Tibial nerve (tissue), 4 donors: ENCODE results near the gene URAD. TPM values are rescaled to one million over a fixed set of nuclear protein-coding genes. Genes with fewer than 3 reads are reported as not detected.

Experiments used
- DNase-seq, 2 donors: peaks; one replicate each; pipeline ENCODE4 v3.0.0-alpha.2; 2019; ENCODE audit warnings: low spot score in 2 of 2
- H3K27ac ChIP-seq, 4 donors: fragments of 200-600 bp; sonication (generic) in 3 of 4; one replicate each; pipeline ENCODE4 v1.5.1; 2017 to 2019; ENCODE audit warnings: mild to moderate bottlenecking in 1 of 4
- H3K27me3 ChIP-seq, 2 donors: fragments of 200-600 bp; sonication (generic) in 1 of 2; one replicate each; pipeline versions ENCODE4 v1.5.1 to v1.6.0; 2017 to 2019
- H3K36me3 ChIP-seq, 3 donors: fragments of 200-600 bp; sonication (generic); one replicate each; pipeline ENCODE4 v1.5.1; 2018 to 2019
- H3K4me1 ChIP-seq, 4 donors: fragments of 200-600 bp; sonication (generic) in 3 of 4; one replicate each; pipeline ENCODE4 v1.5.1; 2017 to 2019
- H3K4me3 ChIP-seq, 4 donors: fragments of 200-600 bp; sonication (generic) in 3 of 4; one replicate each; pipeline ENCODE4 v1.5.1; 2017 to 2019; ENCODE audit warnings: mild to moderate bottlenecking in 1 of 4, moderate library complexity in 1 of 4
- H3K9me3 ChIP-seq, 4 donors: fragments of 200-600 bp; sonication (generic) in 3 of 4; one replicate each; pipeline ENCODE4 v1.5.1; 2017 to 2019
- CTCF ChIP-seq, 5 experiments: fragments of 200-600 bp in 3 of 5; fragments of 450-650 bp in 2 of 5; sonication (generic) in 3 of 5; IDR thresholded peaks; one replicate each; pipeline ENCODE4 v1.5.1; 2016 to 2019; ENCODE audit warnings: antibody characterized with exemption in 5 of 5, mild to moderate bottlenecking in 3 of 5, moderate library complexity in 2 of 5
- EP300 ChIP-seq, 2 donors: sonication (generic); formaldehyde crosslinking; IDR thresholded peaks; one replicate each; pipeline ENCODE4 v1.6.1; 2017; ENCODE audit warnings: antibody characterized with exemption in 2 of 2, mild to moderate bottlenecking in 1 of 2
- POLR2A ChIP-seq, 2 donors: fragments of 450-650 bp; IDR thresholded peaks; one replicate each; pipeline ENCODE4 v1.6.1; 2017; ENCODE audit warnings: antibody characterized with exemption in 2 of 2, mild to moderate bottlenecking in 2 of 2, moderate library complexity in 2 of 2
- WGBS, 2 donors: methylation state at CpG; one replicate each; pipeline ENCODE4 v1.1.5; 2018; 5-methylcytosine and 5-hydroxymethylcytosine counted together
- total RNA-seq, 4 donors: library from RNA; depleted of rRNA; stranded (reverse); fragments of >200 nt; gene quantifications; one replicate each; pipeline ENCODE4 v1.1.0, GENCODE V29; 2016

URAD gene
- total RNA-seq, 4 donors from 2014 or later, result not detected

- 72 to 82% methylated on average over 5 of the region's 5 CpGs for WGBS, 2 donors
- no peak for DNase-seq
- TF ChIP-seq EP300 (IDR thresholded peaks at IDR 0.05) (no peak), POLR2A (IDR thresholded peaks at IDR 0.05) (no peak), CTCF (IDR thresholded peaks at IDR 0.05) (no peak)
- Histone ChIP-seq H3K4me1 (no peaks in the 10 kb centered on the region), H3K27me3 (no peaks in the 10 kb centered on the region), H3K27ac (no peak overlapping the region), H3K36me3 (no peaks in the 10 kb centered on the region), H3K9me3 (no peaks in the 10 kb centered on the region), H3K4me3 (no peak overlapping the region)
These were observed 43.4 kb upstream of the URAD start for GRCh38 chr13:28031896-28032288.

- no peaks in the 10 kb centered on the region for H3K27me3 ChIP-seq
- H3K4me3 ChIP-seq, result no peak overlapping the region
- no peaks in the 10 kb centered on the region for H3K9me3 ChIP-seq
- no peaks in the 10 kb centered on the region for H3K4me1 ChIP-seq
- H3K27ac ChIP-seq, result no peak overlapping the region
- WGBS, 2 donors, result 77 to 82% methylated on average over 10 of the region's 10 CpGs
- TF ChIP-seq CTCF (IDR thresholded peaks at IDR 0.05) (no peak), EP300 (IDR thresholded peaks at IDR 0.05) (no peak), POLR2A (IDR thresholded peaks at IDR 0.05) (no peak)
- H3K36me3 ChIP-seq, result no peaks in the 10 kb centered on the region
- no peak for DNase-seq
These were observed 42.9 kb upstream of the URAD start for GRCh38 chr13:28031220-28031895.

GRCh38 chr13:28027607-28028364 is 39.3 kb upstream of the URAD start:
- no peak for DNase-seq
- peaks cover 0 to 8% (median 0%) of the 10 kb centered on the region in 4 donors for H3K4me1 ChIP-seq
- TF ChIP-seq EP300 (IDR thresholded peaks at IDR 0.05) (no peak), CTCF (IDR thresholded peaks at IDR 0.05) (no peak), POLR2A (IDR thresholded peaks at IDR 0.05) (no peak)
- H3K4me3 ChIP-seq, result no peak overlapping the region
- H3K27ac ChIP-seq, result no peak overlapping the region
- WGBS, 2 donors, result 69 to 70% methylated on average over 8 of the region's 8 CpGs
- no peaks in the 10 kb centered on the region for H3K27me3 ChIP-seq
- no peaks in the 10 kb centered on the region for H3K9me3 ChIP-seq
- H3K36me3 ChIP-seq, result no peaks in the 10 kb centered on the region

GRCh38 chr13:28027071-28027470 is 38.6 kb upstream of the URAD start:
- no peak overlapping the region for H3K27ac ChIP-seq
- no peaks in the 10 kb centered on the region for H3K9me3 ChIP-seq
- H3K36me3 ChIP-seq, result no peaks in the 10 kb centered on the region
- peaks cover 0 to 14% (median 0%) of the 10 kb centered on the region in 4 donors for H3K4me1 ChIP-seq
- no peak for DNase-seq
- H3K4me3 ChIP-seq, result no peak overlapping the region
- H3K27me3 ChIP-seq, result no peaks in the 10 kb centered on the region
- no peak for TF ChIP-seq POLR2A (IDR thresholded peaks at IDR 0.05)
- no peak for TF ChIP-seq EP300 (IDR thresholded peaks at IDR 0.05)
- TF ChIP-seq CTCF (IDR thresholded peaks at IDR 0.05), result no peak

- peaks cover 0 to 14% (median 0%) of the 10 kb centered on the region in 4 donors for H3K4me1 ChIP-seq
- 84 to 88% methylated on average over 9 of the region's 9 CpGs for WGBS, 2 donors
- TF ChIP-seq CTCF (IDR thresholded peaks at IDR 0.05) (no peak), EP300 (IDR thresholded peaks at IDR 0.05) (no peak), POLR2A (IDR thresholded peaks at IDR 0.05) (no peak)
- DNase-seq, result no peak
- no peaks in the 10 kb centered on the region for H3K36me3 ChIP-seq
- no peak overlapping the region for H3K4me3 ChIP-seq
- H3K27me3 ChIP-seq, result no peaks in the 10 kb centered on the region
- H3K27ac ChIP-seq, result no peak overlapping the region
- no peaks in the 10 kb centered on the region for H3K9me3 ChIP-seq
These were observed 38.0 kb upstream of the URAD start for GRCh38 chr13:28026508-28026907.
